OCI-LY1 (cell line): Measurements from ENCODE around the gene UCN2.

Source experiments
- H2AFZ ChIP-seq: fragments of 200-600 bp; sonication (generic), shearing (Covaris generic); 2 replicates; pipeline ENCODE4 v1.6.0; 2014; ENCODE audit warnings: antibody characterized with exemption, mild to moderate bottlenecking, low read length
- H3F3A ChIP-seq: fragments of 200-600 bp; sonication (generic), shearing (Covaris generic); 2 replicates; pipeline ENCODE4 v1.6.0; 2014; ENCODE audit warnings: mild to moderate bottlenecking, antibody characterized with exemption, low read length, moderate library complexity; ENCODE audit not compliant: insufficient read depth
- H3K27ac ChIP-seq: fragments of 200-600 bp; sonication (generic); 2 replicates; pipeline ENCODE4 v1.5.1; 2014; ENCODE audit warnings: low read length, mixed run types, mild to moderate bottlenecking, low read depth; ENCODE audit not compliant: poor library complexity, severe bottlenecking
- H3K27me3 ChIP-seq: fragments of 200-600 bp; sonication (generic); 2 replicates; pipeline ENCODE4 v1.6.0; 2014; ENCODE audit warnings: antibody characterized with exemption, mild to moderate bottlenecking, low read length, moderate library complexity; ENCODE audit not compliant: insufficient read depth
- H3K36me3 ChIP-seq: fragments of 200-600 bp; sonication (generic); 2 replicates; pipeline ENCODE4 v1.6.1; 2014; ENCODE audit warnings: mild to moderate bottlenecking, antibody characterized with exemption, low read length, moderate library complexity, mixed read lengths; ENCODE audit not compliant: insufficient read depth
- H3K4me1 ChIP-seq: fragments of 200-600 bp; sonication (generic); 2 replicates; pipeline ENCODE4 v1.5.1; 2014; ENCODE audit warnings: mild to moderate bottlenecking, low read length, moderate library complexity; ENCODE audit not compliant: insufficient read depth, severe bottlenecking
- H3K4me2 ChIP-seq: fragments of 200-600 bp; sonication (generic), shearing (Covaris generic); 2 replicates; pipeline ENCODE4 v1.6.1; 2014; ENCODE audit warnings: low read length
- H3K4me3 ChIP-seq: fragments of 200-600 bp; sonication (generic); 2 replicates; pipeline ENCODE4 v1.5.1; 2014; ENCODE audit warnings: low read length, low read depth, mild to moderate bottlenecking, mixed read lengths; ENCODE audit not compliant: poor library complexity, severe bottlenecking
- H3K79me2 ChIP-seq: fragments of 200-600 bp; shearing (Covaris generic); 2 replicates; pipeline ENCODE4 v1.6.1; 2016; ENCODE audit warnings: mixed run types, low read length, mixed read lengths; ENCODE audit not compliant: insufficient read depth
- H3K9ac ChIP-seq: fragments of 200-600 bp; sonication (generic), shearing (Covaris generic); 2 replicates; pipeline ENCODE4 v1.6.1; 2014; ENCODE audit warnings: mild to moderate bottlenecking, low read length, mixed read lengths
- H3K9me2 ChIP-seq: fragments of 200-600 bp; sonication (generic), shearing (Covaris generic); 2 replicates; pipeline ENCODE4 v1.6.1; 2014; ENCODE audit warnings: low read depth, mild to moderate bottlenecking, low read length, mixed read lengths
- H3K9me3 ChIP-seq: fragments of 200-600 bp; shearing (Covaris generic); 2 replicates; pipeline ENCODE4 v1.6.1; 2014; ENCODE audit warnings: low read length, mixed read lengths
- H4K20me1 ChIP-seq: fragments of 200-600 bp; sonication (generic), shearing (Covaris generic); 2 replicates; pipeline ENCODE4 v1.6.0; 2016; ENCODE audit warnings: mild to moderate bottlenecking, low read length; ENCODE audit not compliant: insufficient read depth
- EZH2 ChIP-seq: fragments of 200-600 bp; sonication (generic), shearing (Covaris generic); IDR thresholded peaks from 2 replicates; pipeline ENCODE4 v1.8.0; 2017; ENCODE audit warnings: borderline replicate concordance, mixed run types, mild to moderate bottlenecking, antibody characterized with exemption, low read length, moderate library complexity, mixed read lengths
- TF ChIP-seq, protein P1 (sequence below): fragments of 200-600 bp; sonication (generic), shearing (Covaris generic); IDR thresholded peaks from 2 replicates; pipeline ENCODE4 v1.5.1; 2017; ENCODE audit warnings: mild to moderate bottlenecking, antibody characterized with exemption, low read length, moderate library complexity, mixed read lengths

Gene UCN2

DNA sequence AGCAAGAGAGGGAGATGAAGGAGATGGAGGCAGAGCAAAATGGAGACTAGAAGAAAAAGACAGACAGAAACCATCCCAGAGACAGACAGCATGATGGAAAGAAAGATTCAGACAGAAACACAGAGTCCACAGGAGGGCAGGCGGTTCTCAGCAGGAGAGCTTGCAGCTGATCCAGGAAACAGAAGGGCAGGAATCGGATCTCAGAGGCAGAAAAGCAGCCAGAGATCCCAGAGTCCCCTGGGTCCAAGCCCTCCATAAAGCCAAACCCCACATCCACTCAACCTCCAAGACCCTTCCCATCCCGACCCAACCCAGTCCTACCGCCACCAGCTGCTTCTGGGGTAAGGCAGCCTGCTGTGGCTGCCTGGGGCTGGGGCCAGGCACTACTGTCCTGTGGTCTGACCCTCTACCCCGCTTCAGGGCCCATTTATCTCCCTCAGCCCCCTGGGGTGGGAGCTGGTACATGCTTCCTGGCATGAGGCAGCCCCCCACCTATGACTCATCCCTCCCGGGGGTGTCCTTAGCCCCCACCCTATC is at the start of gene UCN2:
Gene UCN2 (minus strand): TSS at position 400 of the 537 bp plus-strand sequence. CDS start 657 bp downstream, outside the sequence.
- no peaks in the 10 kb centered on the region for H3K9me3 ChIP-seq
- no peaks in the 10 kb centered on the region for H3K9me2 ChIP-seq
- no peak for TF ChIP-seq EZH2
- TF ChIP-seq, protein P1, sequence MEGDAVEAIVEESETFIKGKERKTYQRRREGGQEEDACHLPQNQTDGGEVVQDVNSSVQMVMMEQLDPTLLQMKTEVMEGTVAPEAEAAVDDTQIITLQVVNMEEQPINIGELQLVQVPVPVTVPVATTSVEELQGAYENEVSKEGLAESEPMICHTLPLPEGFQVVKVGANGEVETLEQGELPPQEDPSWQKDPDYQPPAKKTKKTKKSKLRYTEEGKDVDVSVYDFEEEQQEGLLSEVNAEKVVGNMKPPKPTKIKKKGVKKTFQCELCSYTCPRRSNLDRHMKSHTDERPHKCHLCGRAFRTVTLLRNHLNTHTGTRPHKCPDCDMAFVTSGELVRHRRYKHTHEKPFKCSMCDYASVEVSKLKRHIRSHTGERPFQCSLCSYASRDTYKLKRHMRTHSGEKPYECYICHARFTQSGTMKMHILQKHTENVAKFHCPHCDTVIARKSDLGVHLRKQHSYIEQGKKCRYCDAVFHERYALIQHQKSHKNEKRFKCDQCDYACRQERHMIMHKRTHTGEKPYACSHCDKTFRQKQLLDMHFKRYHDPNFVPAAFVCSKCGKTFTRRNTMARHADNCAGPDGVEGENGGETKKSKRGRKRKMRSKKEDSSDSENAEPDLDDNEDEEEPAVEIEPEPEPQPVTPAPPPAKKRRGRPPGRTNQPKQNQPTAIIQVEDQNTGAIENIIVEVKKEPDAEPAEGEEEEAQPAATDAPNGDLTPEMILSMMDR, result no peak
- peaks cover 14% of the 10 kb centered on the region for H3K4me1 ChIP-seq
- no peaks in the 10 kb centered on the region for H4K20me1 ChIP-seq
- H3K9ac ChIP-seq, result no peak within 1 kb of the TSS
- no peaks in the 10 kb centered on the region for H3K79me2 ChIP-seq
- H3K4me3 ChIP-seq, result no peak within 1 kb of the TSS
- H2AFZ ChIP-seq, result no peak within 1 kb of the TSS
- H3F3A ChIP-seq, result no peaks in the 10 kb centered on the region
- no peaks in the 10 kb centered on the region for H3K36me3 ChIP-seq
- H3K27ac ChIP-seq, result no peak within 1 kb of the TSS
- H3K4me2 ChIP-seq, result no peak within 1 kb of the TSS
- no peaks in the 10 kb centered on the region; the same call in none of the 2 replicates for H3K27me3 ChIP-seq

GRCh38 chr3:48612309-48612708 is 48.7 kb upstream of the UCN2 start:
- no peak overlapping the region for H3K4me2 ChIP-seq

DNA sequence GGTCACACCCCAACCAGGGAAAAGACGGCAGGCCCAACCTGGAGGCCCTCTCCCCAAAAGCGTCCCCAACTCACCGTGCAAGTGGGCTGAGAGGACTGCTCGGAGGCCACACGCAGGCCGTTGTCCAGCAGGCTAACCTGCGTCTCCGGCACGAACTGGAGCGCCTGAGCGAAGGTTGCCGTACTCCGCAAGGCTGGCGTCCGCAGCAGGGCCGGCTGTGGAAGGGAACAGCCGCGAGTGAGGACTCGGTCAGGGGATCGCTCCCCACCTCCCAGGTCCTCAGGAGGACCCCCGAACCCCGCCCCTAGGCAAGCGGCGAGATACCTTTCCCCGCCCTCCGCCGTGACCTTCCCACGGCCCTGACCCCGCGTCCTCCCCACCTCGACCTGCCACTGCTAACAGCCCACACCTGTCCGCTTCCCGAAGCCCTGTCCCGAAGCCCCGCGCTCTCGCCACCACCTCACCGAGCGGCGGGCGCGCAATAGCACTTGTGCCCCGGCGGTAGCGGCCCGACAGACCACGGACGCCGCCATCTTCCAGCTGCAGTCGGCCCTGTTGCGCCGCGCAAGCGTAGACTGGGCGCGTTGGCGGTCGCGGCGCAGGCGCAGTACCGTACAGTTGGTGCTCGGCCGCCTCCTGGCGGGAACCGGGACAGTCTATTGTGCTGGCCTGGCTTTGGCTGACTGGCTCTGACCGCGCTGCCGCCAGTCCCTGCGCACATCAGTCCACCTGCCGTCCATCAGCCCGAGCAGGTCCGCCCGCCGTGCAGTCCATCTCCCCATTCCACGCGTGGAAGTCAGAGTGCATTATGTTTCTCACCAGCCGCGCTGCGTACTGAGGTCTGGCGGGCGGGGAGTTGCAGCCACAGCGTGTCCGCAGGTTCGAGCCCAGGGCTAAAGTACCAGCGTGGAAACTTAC is 45.8 kb upstream of the UCN2 start, which contains the start of gene UQCRC1:
Gene UQCRC1 (minus strand): TSS at position 559 of the 918 bp plus-strand sequence. CDS start 26 bp downstream, at position 533.
- no peaks in the 10 kb centered on the region for H3K27me3 ChIP-seq
- peaks cover 8% of the 10 kb centered on the region for H3K79me2 ChIP-seq
- peak within 1 kb of the TSS; percentile 92 for H3K9ac ChIP-seq
- peak within 1 kb of the TSS; percentile 90 for H3K4me3 ChIP-seq
- H3F3A ChIP-seq, result no peaks in the 10 kb centered on the region
- TF ChIP-seq, protein P1, result peak; percentile 70
- TF ChIP-seq EZH2, result no peak
- H4K20me1 ChIP-seq, result no peaks in the 10 kb centered on the region
- no peaks in the 10 kb centered on the region for H3K9me3 ChIP-seq
- H3K9me2 ChIP-seq, result no peaks in the 10 kb centered on the region
- H3K36me3 ChIP-seq, result peaks cover 29% of the 10 kb centered on the region
- peaks cover 18% of the 10 kb centered on the region for H3K4me1 ChIP-seq
- H3K27ac ChIP-seq, result peak within 1 kb of the TSS; percentile 39
- peak within 1 kb of the TSS; percentile 83 for H3K4me2 ChIP-seq
- peak within 1 kb of the TSS; percentile 89 for H2AFZ ChIP-seq

More at GRCh38 chr3:48612309-48612708, 48.7 kb upstream of the UCN2 start:
- no peak overlapping the region for H3K4me3 ChIP-seq
- no peaks in the 10 kb centered on the region for H3K9me2 ChIP-seq
- no peak overlapping the region for H2AFZ ChIP-seq
- H3K4me1 ChIP-seq, result peaks cover 18% of the 10 kb centered on the region
- 0 out of 2 replicates have a peak, but pooled peaks cover 4% of the 10 kb centered on the region for H3K36me3 ChIP-seq
- no peaks in the 10 kb centered on the region for H4K20me1 ChIP-seq
- no peaks in the 10 kb centered on the region for H3K27me3 ChIP-seq
- H3K9me3 ChIP-seq, result peaks cover 5% of the 10 kb centered on the region
- peaks cover 8% of the 10 kb centered on the region for H3K79me2 ChIP-seq
- no peak overlapping the region for H3K9ac ChIP-seq
- no peak overlapping the region for H3K27ac ChIP-seq
- H3F3A ChIP-seq, result no peaks in the 10 kb centered on the region
- no peak for TF ChIP-seq EZH2
- TF ChIP-seq, protein P1, result no peak
